Superior temporal gyrus (tissue), 1 donor: Measurements from ENCODE around the gene CRAT.
A peak's percentile ranks its signal among the peaks of the same experiment; 100 is the strongest.

Source experiments
- DNase-seq: peaks from one replicate; pipeline ENCODE4 v3.0.0-alpha.2; 2016; ENCODE audit errors: extremely low spot score

CRAT gene

GRCh38 chr9:129089246-129089645 is 21.3 kb downstream of the CRAT start:
- no peak for DNase-seq

- DNase-seq, result no peak
Measured at GRCh38 chr9:129084087-129084486, 26.5 kb downstream of the CRAT start.

- no peak for DNase-seq
Measured at GRCh38 chr9:129081388-129081904, 29.1 kb downstream of the CRAT start.

DNA sequence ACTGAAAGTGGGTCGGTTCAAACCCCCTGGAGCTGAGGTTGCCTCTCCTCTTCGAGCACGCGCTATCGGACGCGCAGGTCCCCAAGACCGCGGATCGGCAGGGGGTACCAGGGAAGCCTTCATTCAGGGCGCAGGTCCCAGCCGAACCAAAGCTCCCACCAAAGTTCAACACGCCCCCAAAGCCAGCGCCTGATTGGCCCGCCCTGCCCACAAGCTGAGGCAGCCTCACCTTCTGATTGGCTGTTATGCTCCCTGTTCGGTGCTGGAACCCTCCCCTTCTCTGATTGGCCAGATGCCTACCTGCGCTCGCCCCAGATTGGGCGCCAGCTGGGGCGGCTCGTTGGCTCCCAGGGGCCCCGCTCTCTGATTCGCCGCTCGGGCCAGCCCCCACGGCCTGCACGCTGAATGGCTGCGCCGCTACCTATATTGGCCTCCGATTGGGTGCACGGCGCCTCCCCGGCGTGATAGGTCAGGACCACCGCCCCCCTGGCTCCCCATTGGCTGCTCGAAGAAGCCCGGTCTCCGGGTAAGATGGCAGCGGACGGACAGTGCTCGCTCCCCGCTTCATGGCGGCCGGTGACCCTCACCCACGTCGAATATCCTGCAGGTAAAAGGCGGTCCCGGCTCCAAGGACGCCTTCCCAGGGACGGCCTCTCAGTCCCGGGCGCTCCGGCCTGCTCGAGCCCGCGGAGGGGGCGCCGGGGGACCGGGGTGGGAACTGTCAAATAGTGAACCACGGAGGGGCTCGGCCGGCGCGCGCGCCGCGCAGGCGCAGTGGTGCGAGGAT is 29.8 kb downstream of the CRAT start, which contains the start of gene DOLPP1:
Gene DOLPP1, plus strand, starts transcription at position 511 of the 787 bp plus-strand sequence. Its CDS starts 21 bp downstream, at position 532.
- peak; percentile 99 for DNase-seq

DNA sequence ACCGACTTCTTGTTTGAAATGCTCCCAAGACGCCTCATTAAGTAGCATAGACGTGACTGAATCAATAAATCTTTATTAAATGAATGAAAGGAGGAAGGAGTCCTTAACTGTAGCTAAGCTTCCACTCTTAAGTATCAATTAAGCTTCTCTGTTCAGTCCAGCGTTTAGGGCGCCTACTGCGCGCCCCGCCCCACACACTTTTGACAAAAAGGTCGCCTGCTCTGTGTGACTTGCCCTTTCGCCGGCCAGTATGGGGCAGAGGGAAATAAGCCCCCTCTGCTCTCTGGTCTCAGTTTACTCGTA is 30.3 kb downstream of the CRAT start:
- no peak for DNase-seq

DNA sequence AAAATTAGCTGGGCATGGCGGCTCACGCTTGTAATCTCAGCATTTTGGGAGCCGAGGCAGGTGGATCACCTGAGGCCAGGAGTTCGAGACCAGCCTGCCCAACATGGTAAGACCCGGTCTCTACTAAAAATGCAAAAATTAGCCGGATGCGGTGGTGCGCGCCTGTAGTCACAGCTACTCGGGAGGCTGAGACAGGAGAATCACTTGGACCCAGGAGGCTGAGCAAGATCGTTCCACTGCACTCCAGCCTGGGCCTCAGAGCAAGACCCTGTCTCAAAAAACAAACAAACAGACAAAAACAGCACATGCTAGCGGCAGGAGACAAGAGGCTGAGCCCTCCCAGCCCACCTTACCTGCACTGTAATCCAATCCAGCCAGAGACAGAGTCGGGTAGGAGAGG is 30.8 kb downstream of the CRAT start:
- DNase-seq, result no peak

DNA sequence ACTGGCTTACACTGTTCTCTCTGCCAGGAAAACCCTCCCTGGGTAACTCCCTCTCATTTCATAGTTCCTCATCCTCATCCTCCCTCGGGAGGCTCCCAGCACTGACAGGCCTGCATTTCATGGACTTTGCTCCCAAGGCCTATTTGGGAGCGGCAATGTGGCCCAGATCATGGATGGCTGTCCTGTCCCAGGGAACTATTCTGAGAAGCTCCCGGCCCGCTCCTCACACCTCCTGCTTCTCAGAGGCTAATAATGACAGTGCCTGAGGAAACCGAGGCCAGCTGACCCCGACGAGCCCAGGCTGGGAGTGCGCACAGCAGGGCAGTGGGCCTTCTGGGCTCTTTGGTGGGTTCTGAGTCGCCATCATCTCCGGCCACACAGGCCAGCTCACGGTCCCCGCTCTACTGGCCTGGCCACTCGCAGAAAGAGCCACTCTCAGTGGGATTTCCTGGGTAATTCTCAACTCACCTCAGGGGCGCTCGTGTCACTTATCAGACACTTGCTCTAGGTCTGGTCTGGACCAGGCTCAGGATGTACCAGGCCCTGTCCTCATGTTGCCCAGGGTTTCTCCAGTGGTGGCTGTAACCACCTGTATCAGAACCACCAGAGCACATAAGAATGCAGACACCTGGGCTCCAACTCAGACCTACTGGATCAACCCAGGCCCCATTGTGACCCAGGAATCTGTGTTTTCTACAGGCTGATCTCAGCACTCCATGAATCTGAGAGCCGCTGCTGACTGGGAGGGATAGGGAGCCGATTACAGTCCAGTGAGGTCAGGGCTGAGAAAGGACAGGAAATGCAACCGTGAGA is 31.7 kb downstream of the CRAT start:
- no peak for DNase-seq

GRCh38 chr9:129077236-129077635 is 33.4 kb downstream of the CRAT start:
- DNase-seq, result no peak

DNA sequence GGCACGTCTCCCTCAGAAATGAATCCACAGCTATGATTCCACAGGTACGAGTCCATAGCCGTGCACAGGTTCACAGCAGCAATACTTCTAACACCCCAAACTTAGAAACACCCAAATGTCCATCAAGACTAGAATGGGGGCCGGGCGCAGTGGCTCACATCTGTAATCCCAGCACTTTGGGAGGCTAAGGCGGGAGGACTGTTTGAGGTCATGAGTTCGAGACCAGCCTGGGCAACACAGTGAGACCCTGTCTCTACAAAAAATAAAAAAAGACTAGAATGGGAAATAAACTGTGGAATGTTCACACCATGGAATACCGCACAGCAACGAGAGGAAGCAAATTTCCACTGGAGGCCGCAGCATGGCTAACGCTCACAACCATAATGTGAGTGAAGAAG is 34.0 kb downstream of the CRAT start:
- DNase-seq, result no peak

- no peak for DNase-seq
Measured at GRCh38 chr9:129075996-129076639, 34.5 kb downstream of the CRAT start.

- DNase-seq, result no peak
Measured at GRCh38 chr9:129074106-129074505, 36.5 kb downstream of the CRAT start.

DNA sequence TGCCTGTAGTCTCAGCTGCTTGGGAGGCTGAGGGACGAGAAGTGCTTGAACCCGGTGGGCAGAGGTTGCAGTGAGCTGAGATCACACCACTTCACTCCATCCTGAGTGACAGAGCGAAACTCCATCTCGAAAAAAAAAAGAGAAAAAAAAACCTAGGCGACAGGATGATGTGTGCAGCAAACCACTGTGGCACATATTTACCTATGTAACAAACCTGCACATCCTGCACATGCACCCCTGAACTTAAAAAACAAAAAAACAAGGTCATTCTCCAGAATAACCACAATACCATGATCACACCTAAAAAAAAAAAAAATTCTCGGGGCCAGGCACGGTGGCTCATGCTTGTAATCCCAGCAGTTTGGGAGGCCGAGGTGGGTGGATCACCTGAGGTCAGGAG is 37.2 kb downstream of the CRAT start:
- no peak for DNase-seq

- DNase-seq, result no peak
Measured at GRCh38 chr9:129072171-129072570, 38.4 kb downstream of the CRAT start.

DNA sequence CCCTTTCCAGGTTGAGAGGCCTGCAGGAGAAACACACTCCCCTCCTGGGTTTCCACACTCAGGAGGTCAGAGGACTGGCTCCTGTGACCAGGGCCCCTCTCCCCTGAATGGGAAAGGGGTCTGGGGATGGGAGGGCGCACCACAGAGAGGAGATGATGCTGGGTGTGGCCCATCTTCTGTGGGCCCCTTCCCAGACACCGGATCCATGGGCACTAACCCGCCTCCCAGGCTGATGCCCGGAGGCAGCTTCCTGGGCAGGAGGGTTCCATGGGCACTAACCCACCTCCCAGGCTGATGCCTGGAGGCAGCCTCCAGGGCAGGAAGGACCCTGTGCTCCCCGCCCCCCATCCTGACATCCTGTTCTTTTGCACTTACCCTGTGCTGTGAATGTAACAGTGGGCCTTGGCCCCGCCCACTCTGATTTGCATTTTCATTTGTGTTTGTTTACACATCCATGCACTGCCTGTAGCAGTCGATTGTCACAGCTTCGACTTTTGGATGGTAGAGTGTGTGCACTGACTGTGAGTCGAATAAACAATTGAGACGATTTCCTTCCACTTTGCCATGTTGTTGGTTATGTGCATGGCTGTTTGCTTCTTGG is 39.0 kb downstream of the CRAT start:
- no peak for DNase-seq

DNA sequence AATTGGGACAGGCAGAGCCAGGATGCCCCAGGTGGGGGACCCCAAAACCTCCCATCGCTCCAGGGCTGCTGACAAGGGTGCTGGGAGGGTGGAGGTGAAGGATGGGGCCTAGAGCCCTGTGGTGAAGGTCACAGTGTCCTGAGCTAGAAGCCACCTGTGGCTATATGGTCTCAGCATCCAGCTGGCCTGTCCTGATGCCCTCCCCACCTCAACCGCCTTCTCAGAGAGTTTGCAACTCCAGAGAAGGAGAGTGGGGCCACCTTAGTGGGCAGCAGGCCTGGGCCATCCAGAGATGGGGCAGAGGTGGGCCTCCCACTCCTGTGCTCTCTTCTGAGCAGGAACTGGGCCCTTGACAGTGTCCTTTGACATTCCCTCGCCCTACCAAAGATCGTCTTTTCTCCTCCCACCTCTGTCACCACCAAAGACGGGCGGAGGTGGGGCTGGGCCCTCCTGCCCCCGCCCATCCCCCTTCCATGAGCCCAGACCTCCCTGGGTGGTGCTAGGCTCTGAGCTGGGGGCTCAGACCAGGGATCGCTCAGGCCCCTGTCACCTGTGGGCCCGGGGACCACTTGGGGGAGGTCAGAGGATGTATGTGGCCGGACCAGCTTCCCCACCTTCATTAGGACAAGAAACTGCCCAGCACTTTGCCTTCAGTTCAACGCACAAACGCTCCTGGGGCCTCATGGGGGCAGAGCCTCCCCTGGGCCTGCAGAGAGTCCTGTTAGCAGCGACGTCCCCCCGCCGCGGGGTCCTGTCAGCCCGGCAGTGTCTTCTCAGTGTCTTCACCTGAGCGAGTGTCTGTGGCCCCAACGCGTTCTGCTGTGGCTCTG is 39.7 kb downstream of the CRAT start:
- DNase-seq, result no peak

DNA sequence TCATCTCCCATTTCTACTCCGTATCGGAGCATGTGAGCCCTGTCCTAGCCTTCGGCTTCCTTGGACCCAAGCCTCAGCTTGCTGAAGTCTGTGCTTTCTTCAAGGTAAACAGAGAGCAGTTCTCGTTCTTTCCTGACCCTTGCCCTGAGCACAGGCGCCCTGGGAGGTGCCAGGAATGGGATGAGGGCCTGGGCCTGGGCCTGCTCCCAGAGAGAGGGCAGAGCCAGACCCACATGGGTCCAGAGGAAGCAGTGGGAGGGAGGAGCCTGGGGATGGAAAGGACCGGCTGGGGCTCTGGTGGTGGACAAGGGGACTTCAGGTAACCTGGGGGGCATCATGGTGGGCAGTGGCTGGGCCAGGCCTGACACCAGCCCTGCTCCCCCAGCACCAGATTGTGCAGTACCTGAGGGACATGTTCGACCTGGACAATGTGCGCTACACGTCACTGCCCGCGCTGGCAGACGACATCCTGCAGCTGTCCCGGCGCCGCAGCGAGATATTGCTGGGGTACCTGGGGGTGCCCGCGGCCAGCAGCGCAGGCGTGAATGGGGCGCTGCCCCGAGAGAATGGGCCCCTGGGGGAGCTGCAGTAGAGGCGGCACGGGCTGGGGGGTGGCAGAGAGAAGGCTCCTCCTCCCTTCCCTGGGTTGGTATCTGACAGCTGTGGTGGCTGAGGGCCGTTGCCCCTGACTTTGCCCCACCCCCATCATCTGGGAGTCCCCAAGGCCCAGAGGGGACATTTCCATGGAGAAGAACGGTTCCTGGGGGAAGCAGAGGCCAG is 40.5 kb downstream of the CRAT start:
- DNase-seq, result no peak

GRCh38 chr9:129068990-129069861 is 41.4 kb downstream of the CRAT start:
- no peak for DNase-seq

GRCh38 chr9:129068110-129068509 is 42.5 kb downstream of the CRAT start:
- no peak for DNase-seq

GRCh38 chr9:129064499-129064908 is 46.1 kb downstream of the CRAT start:
- DNase-seq, result no peak
